Activated CD4-positive, alpha-beta memory T cell treated with anti-CD3 and anti-CD28 coated beads, Interleukin-2, amount 10 ng/mL, durations not matched to agents 7 days and 5 days (primary cell): ENCODE results near the gene HS3ST3A1. TPM values are rescaled to one million over a fixed set of nuclear protein-coding genes. Genes with fewer than 3 reads are reported as not detected.

Experiments
- CTCF ChIA-PET: fragments of 350-600 bp; sonication (Branson Sonifier 250); formaldehyde crosslinking; loops from one replicate; lab custom pipeline; 2021; ENCODE audit warnings: antibody characterized with exemption, inconsistent platforms; lab: Charles Lee
- POLR2A ChIA-PET: fragments of 350-600 bp; sonication (Branson Sonifier 250); formaldehyde crosslinking; loops from one replicate; lab custom pipeline; 2021; ENCODE audit warnings: antibody characterized with exemption; lab: Charles Lee
- DNase-seq: peaks from one replicate; pipeline ENCODE4 v3.0.0-alpha.2; 2020
- H3K27ac Mint-ChIP-seq: one replicate; pipeline ENCODE4 v1.8.0; 2021; ENCODE audit warnings: mild to moderate bottlenecking, mixed read lengths
- H3K27me3 Mint-ChIP-seq: one replicate; pipeline ENCODE4 v1.8.0; 2021; ENCODE audit warnings: mixed read lengths
- H3K36me3 Mint-ChIP-seq: one replicate; pipeline ENCODE4 v1.8.0; 2021; ENCODE audit warnings: low read depth, mixed read lengths
- H3K4me1 Mint-ChIP-seq: one replicate; pipeline ENCODE4 v1.8.0; 2021; ENCODE audit warnings: mixed read lengths
- H3K4me3 Mint-ChIP-seq: one replicate; pipeline ENCODE4 v1.8.0; 2021; ENCODE audit warnings: mild to moderate bottlenecking, mixed read lengths
- H3K9me3 Mint-ChIP-seq: one replicate; pipeline ENCODE4 v1.8.0; 2021; ENCODE audit warnings: mixed read lengths
- total RNA-seq, 2 experiments: library from RNA; stranded (reverse); gene quantifications; one replicate each; pipeline ENCODE4 v1.2.3, GENCODE V29; 2021

The HS3ST3A1 gene
- total RNA-seq, 2 experiments from 2014 or later = 2.5 to 2.8 TPM

DNA sequence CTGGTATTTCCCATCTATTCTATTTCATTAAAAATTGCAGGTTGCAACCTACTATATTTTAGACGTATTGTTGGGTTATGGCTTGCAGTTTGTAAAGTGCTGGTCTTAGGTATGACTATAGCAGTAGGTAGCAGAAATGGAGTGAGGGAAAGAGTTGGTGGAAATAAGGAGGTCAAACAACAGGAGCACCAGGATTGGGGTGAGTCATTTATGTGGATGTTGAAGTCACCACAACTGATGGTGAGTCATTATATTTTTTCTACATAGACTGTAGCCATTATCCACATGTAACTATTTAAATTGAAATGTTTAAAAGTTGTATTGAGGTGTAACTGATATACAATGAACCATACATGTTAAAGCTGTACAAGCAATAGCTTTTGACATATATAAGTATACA is 25.0 kb upstream of the HS3ST3A1 start:
- no peak for DNase-seq
- Mint-ChIP-seq H3K27ac (no peak overlapping the region), H3K4me1 (no peaks in the 10 kb centered on the region), H3K9me3 (no peaks in the 10 kb centered on the region), H3K36me3 (no peaks in the 10 kb centered on the region), H3K4me3 (no peak overlapping the region), H3K27me3 (peaks cover 11% of the 10 kb centered on the region)
- ChIA-PET CTCF (no interaction called here), POLR2A (no interaction called here)

DNA sequence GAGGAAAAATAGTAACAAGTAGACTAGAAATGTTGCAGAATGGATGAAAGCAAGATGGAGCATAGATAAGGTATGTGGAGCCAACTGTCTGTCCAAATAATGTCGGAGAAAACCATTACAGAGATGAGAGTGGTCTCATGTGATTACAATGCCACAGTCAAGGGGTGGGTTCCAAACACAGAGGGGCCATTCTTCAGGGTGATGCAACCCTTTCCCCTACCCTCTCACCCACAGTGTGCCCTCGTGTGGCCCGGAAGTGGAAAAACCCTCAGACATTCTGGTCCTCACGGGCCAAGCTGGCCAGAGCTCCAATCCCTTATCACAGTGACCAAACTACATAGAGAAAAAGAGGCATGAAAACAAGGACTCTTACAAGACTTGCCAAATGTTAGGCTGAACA is 17.7 kb upstream of the HS3ST3A1 start:
- Mint-ChIP-seq H3K4me3 (no peak overlapping the region), H3K27ac (no peak overlapping the region), H3K4me1 (no peaks in the 10 kb centered on the region), H3K9me3 (peaks cover 6% of the 10 kb centered on the region), H3K36me3 (no peaks in the 10 kb centered on the region), H3K27me3 (peaks cover 27% of the 10 kb centered on the region)
- ChIA-PET CTCF (no interaction called here), POLR2A (no interaction called here)
- no peak for DNase-seq

DNA sequence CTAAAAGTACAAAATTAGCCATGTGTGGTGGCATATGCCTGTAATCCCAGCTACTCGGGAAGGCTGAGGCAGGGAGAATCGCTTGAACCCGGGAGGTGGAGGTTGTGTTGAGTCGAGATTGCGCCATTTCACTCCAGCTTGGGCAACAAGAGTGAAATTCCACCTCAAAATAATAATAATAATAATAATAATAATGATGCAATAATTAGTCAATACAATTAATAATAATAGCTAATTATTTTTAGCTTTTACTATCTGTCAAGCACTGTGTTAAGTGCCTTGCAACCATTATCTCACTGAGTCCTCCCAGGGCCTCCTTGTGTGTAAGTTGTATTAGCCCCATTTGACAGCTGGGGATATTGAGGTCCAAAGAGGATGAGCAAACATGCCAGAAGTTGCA is 14.3 kb upstream of the HS3ST3A1 start:
- DNase-seq = no peak
- ChIA-PET CTCF (no interaction called here), POLR2A (no interaction called here)
- peaks cover 9% of the 10 kb centered on the region for H3K9me3 Mint-ChIP-seq
- no peak overlapping the region for H3K27ac Mint-ChIP-seq
- H3K36me3 Mint-ChIP-seq = no peaks in the 10 kb centered on the region
- H3K4me3 Mint-ChIP-seq = no peak overlapping the region
- peaks cover 16% of the 10 kb centered on the region for H3K27me3 Mint-ChIP-seq
- H3K4me1 Mint-ChIP-seq = no peaks in the 10 kb centered on the region

DNA sequence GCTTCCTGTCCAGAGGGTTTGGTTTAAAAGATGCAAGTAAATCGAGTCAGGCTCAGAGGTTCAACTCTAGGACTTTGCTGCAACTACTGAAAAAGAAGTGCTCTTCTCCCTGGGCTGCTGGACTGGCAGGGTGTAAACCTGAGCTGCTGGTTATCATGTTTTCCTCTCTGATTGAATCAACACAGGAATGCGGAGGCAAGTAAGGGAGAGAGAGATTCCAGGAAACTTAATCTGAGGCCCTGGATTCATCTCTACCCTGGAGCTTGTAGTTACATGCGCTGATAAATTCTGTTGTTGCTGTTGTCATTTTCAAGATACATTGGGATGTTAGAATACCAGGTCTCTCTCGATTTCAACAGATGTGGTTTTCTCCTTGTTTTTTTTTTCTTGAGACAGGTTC is 8.2 kb upstream of the HS3ST3A1 start:
- Mint-ChIP-seq H3K9me3 (peaks cover 7% of the 10 kb centered on the region), H3K27me3 (peaks cover 13% of the 10 kb centered on the region), H3K4me3 (no peak overlapping the region), H3K36me3 (no peaks in the 10 kb centered on the region), H3K27ac (no peak overlapping the region), H3K4me1 (no peaks in the 10 kb centered on the region)
- DNase-seq = no peak
- ChIA-PET POLR2A (interaction anchor here (0.6 kb wide), 1 partner anchor 15 kb away, joined by 3 read pairs; no protein-coding TSS in a partner anchor), CTCF (no interaction called here)

DNA sequence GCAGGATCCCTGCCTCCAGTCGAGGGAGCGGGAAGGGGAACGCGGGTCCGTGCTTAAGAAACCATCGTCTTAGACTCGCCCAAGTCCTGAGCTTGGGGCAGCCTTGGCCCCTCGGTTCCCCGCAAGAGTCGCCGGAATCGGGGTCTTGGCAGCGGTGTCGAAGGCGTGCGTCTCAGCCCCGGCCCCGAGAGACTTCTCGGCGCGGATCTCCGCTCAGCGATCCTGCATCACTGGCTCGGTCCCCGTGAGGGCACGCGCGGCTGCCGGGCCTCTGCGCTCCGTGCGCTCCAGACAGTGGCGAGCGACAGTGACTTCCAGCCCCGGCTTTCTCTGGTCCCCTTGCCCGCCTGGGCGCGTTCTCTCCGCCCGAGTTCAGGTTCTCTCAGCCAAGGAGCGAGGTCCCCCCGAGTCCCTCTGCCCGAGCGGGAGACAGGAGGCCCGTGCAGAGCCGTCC is 380 bp downstream of the HS3ST3A1 start:
- H3K9me3 Mint-ChIP-seq = no peaks in the 10 kb centered on the region
- peak overlapping the region; percentile 29 for H3K4me3 Mint-ChIP-seq
- ChIA-PET POLR2A (no interaction called here), CTCF (no interaction called here)
- DNase-seq = no peak
- H3K27ac Mint-ChIP-seq = no peak overlapping the region
- peaks cover 12% of the 10 kb centered on the region for H3K4me1 Mint-ChIP-seq
- no peaks in the 10 kb centered on the region for H3K36me3 Mint-ChIP-seq
- peaks cover 63% of the 10 kb centered on the region for H3K27me3 Mint-ChIP-seq

DNA sequence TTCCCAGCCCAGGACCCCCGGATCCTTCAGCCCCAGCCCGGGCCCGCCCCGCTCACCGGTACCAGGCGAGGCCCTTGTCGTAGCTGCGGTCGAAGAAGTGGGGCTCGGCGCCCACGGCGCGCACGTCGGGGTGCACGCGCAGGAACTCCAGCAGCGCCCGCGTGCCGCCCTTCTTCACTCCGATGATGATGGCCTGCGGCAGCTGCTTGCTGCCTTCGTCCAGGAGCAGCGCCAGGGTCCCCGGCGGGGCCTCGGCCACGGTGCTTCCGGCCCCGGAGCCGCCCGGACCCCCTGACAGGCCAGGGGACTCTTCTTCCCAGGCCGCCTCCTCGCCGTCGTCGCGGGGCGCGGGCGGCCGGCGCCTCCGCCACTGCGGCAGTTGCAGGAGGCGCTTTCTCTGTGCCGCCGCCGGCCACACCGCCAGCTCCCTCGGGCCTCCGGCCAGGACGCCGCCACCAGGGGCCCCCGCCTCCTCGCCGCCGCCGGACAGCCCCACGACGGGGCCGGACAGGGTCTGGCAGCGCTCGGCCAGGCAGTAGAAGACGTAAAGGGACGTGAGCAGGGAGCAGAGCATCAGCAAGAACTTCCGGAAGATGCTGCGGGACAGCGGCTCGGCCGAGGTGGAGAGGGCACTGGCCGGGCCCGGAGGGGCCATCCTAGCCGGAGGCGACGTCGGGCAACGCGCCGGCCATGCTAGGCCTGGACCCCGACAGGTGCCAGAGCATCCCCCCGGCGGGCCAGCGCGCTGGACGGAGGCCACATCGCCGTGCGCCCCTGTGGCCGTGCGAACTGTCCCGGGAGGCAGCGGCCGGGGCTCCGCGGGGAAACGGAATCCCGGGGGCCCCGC is 1.0 kb downstream of the HS3ST3A1 start:
- H3K9me3 Mint-ChIP-seq = no peaks in the 10 kb centered on the region
- DNase-seq = no peak
- H3K36me3 Mint-ChIP-seq = no peaks in the 10 kb centered on the region
- H3K4me3 Mint-ChIP-seq = no peak overlapping the region
- peaks cover 64% of the 10 kb centered on the region for H3K27me3 Mint-ChIP-seq
- H3K27ac Mint-ChIP-seq = no peak overlapping the region
- CTCF ChIA-PET = no interaction called here
- POLR2A ChIA-PET = interaction anchor here (1.2 kb wide), 1 partner anchor 701 kb away, joined by 3 read pairs; no protein-coding TSS in a partner anchor
- peaks cover 12% of the 10 kb centered on the region for H3K4me1 Mint-ChIP-seq

DNA sequence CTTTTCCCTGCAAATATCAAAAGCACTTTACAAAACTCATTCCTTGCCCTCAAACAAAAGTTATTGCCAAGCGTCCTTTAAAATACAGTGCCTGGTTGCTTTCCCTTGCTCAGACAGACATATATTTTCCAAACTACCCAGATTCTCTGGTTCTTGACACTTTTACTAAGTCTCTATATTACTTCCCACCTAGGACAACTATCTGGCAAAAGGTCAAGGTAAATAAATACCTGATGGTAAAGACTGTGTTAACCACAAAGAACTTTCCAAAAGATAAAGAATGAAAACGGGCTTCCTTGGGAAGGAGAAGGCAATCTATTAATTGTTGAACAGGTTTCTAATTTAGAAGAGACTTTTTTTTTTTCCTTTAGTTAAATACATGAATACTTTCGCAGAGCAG is 1.9 kb downstream of the HS3ST3A1 start:
- DNase-seq = no peak
- ChIA-PET POLR2A (interaction anchor here (1.2 kb wide), 1 partner anchor 702 kb away, joined by 3 read pairs; no protein-coding TSS in a partner anchor), CTCF (no interaction called here)
- peak overlapping the region; percentile 22 for H3K4me3 Mint-ChIP-seq
- no peak overlapping the region for H3K27ac Mint-ChIP-seq
- H3K4me1 Mint-ChIP-seq = peaks cover 13% of the 10 kb centered on the region
- H3K27me3 Mint-ChIP-seq = peaks cover 66% of the 10 kb centered on the region
- H3K9me3 Mint-ChIP-seq = no peaks in the 10 kb centered on the region
- no peaks in the 10 kb centered on the region for H3K36me3 Mint-ChIP-seq

DNA sequence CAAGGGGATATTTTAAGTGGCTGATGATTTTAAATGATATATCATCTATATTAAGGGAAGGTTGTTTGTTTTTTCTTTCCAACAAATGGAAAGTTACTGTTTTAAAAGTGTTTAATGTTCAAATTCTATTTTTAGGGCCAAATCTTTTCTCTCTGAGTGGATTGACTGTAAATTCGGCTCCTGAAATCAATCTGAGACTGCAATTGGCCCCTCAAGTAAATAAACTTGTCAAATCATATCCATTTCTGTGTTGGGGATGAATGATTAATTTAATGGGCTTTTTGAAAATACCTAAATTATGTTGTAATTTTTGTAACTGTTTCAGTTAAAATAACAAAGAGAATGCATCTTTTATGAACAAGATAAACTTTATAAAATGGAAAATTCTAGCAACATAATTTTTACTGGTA is 2.6 kb downstream of the HS3ST3A1 start:
- DNase-seq = no peak
- Mint-ChIP-seq H3K9me3 (no peaks in the 10 kb centered on the region), H3K36me3 (no peaks in the 10 kb centered on the region), H3K4me3 (no peak overlapping the region), H3K27ac (no peak overlapping the region), H3K4me1 (peaks cover 13% of the 10 kb centered on the region), H3K27me3 (peaks cover 62% of the 10 kb centered on the region)
- POLR2A ChIA-PET = interaction anchor here (1.2 kb wide), 1 partner anchor 702 kb away, joined by 3 read pairs; no protein-coding TSS in a partner anchor
- CTCF ChIA-PET = interaction anchor here (5.4 kb wide), 1 partner anchor 703 kb away, joined by 54 read pairs; the partner anchor contains the start of gene HS3ST3B1

DNA sequence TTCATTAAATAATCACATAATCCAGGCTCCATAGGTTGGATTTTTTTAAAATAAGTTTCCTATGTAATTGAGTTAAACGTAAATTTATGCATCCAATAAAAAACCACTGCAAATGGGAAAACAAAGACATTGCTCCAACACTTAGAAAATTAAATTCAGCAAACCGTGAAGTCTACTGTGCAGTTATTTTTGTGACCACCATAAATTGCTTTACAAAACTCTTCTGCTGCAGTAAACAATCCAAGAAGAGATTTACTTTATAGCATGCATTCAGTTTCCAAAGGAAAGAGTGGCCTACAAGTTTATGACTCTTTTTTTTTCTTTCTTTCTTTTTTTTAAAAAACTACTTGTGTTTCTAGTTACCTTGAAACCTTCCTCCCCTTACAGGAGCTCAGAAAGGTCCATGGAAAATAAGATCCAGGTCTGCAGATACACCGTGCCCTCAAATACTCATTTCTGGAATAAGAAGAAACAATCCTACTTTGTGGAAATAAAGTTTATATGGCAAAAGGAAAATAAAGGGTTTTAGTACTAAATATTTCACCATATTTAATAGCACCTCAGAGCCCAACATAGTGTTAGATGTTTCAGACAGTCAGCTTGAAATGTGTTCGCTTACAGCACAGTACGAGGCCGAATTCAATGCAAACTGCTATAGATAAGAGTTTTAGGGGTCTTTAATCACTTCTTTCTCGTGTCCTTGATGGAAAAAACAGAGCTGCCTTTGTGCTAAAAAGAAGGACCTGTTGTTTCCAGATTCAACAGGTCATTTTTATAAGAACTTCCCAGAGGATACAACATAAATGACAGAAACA is 3.2 kb downstream of the HS3ST3A1 start:
- Mint-ChIP-seq H3K27me3 (peaks cover 57% of the 10 kb centered on the region), H3K36me3 (no peaks in the 10 kb centered on the region), H3K4me1 (peaks cover 13% of the 10 kb centered on the region), H3K4me3 (no peak overlapping the region), H3K9me3 (no peaks in the 10 kb centered on the region), H3K27ac (no peak overlapping the region)
- ChIA-PET CTCF (interaction anchor here (5.4 kb wide), 1 partner anchor 704 kb away, joined by 54 read pairs; the partner anchor contains the start of gene HS3ST3B1), POLR2A (interaction anchor here (2.2 kb wide), 1 partner anchor 703 kb away, joined by 11 read pairs; the partner anchor contains the start of gene HS3ST3B1)
- no peak for DNase-seq

DNA sequence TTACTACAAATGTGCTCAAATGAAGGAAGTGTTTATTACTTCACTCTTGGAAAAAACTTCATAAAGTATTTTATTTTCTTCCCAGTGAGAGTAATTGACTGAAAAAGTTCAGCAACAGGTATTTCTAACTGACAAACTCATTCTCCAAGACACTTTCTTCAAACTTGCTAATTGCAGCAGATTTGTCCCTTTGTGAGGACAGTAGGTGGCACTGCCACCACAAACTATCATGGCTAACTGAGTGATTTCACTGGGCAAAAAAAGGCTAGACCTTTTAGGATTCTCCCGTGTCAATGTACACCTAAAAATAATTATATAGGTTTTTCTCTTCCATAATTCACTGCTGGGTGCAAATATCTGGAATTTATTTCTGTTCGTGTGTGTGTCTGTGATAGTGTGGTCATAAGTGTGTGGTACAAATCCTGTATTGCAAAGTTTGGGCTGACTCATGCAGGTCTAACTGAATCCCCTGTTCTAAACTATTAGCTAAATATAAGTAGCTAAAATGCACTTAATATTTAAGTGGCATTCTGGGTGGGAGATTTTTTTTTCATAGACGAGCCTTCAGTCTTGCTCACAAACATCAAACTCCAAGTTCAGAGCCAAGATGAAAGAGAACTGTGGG is 3.9 kb downstream of the HS3ST3A1 start:
- H3K27me3 Mint-ChIP-seq = peaks cover 50% of the 10 kb centered on the region
- H3K4me1 Mint-ChIP-seq = peaks cover 13% of the 10 kb centered on the region
- H3K9me3 Mint-ChIP-seq = no peaks in the 10 kb centered on the region
- H3K27ac Mint-ChIP-seq = no peak overlapping the region
- CTCF ChIA-PET = interaction anchor here (0.9 to 5.4 kb wide), 4 partner anchors 208 to 1328 kb away, joined by 3 to 54 read pairs (median 4); partner anchors contain the start of gene HS3ST3B1
- H3K36me3 Mint-ChIP-seq = no peaks in the 10 kb centered on the region
- POLR2A ChIA-PET = interaction anchor here (2.2 kb wide), 1 partner anchor 703 kb away, joined by 11 read pairs; the partner anchor contains the start of gene HS3ST3B1
- no peak overlapping the region for H3K4me3 Mint-ChIP-seq
- peak; percentile 55 for DNase-seq

DNA sequence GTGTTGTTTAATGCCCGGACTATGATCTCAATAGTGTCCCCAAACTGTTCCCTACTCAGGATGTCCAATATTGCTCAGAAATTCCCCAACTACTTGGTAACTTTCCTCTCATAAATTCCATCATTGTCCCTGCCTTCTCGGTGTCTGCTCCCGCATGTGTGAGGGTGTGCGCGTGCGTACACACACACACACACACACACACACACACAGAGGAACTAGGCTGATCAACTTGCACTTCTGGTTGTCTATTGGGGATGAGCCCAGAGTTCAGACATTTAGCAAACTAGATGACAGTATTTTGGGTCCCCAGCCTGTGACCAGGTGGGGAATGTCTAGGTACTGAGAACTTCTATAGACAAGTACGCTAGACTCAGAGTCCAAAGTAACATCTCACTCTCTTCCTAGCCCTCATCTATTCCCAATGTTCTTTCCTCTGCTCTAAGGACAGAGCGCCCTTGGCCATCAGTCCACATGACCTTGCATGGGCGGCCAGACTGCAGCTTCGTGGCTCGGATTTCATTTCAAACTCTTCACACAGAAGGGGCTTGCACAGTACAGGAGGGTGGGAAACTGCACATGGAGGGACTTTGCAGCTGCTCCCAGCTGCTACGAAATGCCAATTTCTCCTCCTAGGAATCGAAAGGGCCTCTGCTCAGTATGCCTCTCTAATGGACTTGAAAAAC is 5.3 kb downstream of the HS3ST3A1 start:
- DNase-seq = no peak
- Mint-ChIP-seq H3K27ac (no peak overlapping the region), H3K9me3 (no peaks in the 10 kb centered on the region), H3K36me3 (no peaks in the 10 kb centered on the region), H3K27me3 (peaks cover 39% of the 10 kb centered on the region), H3K4me1 (peaks cover 4% of the 10 kb centered on the region), H3K4me3 (no peak overlapping the region)
- ChIA-PET CTCF (interaction anchor here (0.6 to 5.4 kb wide), 5 partner anchors 10 to 1330 kb away, joined by 3 to 54 read pairs (median 4); partner anchors contain the start of gene HS3ST3B1), POLR2A (interaction anchor here (0.8 to 2.2 kb wide), 2 partner anchors 705 to 1330 kb away, joined by 3 to 11 read pairs; partner anchors contain the start of gene HS3ST3B1)

DNA sequence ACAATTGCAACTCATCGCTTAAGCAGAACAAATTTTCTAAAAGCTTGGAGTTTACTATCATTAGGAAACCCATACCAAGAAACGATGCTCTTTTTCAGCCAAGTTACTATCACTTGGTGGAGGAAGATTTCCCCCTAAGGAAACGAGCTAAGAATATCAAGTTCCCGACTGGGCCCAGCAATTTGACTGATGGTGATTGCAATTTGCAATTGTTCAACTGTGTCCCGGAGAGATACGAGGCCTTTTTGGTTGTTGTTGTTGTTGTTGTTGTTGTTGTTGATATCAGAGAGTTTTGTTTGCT is 6.2 kb downstream of the HS3ST3A1 start:
- Mint-ChIP-seq H3K4me3 (no peak overlapping the region), H3K4me1 (peaks cover 4% of the 10 kb centered on the region), H3K9me3 (no peaks in the 10 kb centered on the region), H3K27me3 (peaks cover 37% of the 10 kb centered on the region), H3K27ac (no peak overlapping the region), H3K36me3 (no peaks in the 10 kb centered on the region)
- ChIA-PET CTCF (interaction anchor here (5.4 kb wide), 1 partner anchor 707 kb away, joined by 54 read pairs; the partner anchor contains the start of gene HS3ST3B1), POLR2A (interaction anchor here (0.8 kb wide), 1 partner anchor 1331 kb away, joined by 3 read pairs; no protein-coding TSS in a partner anchor)
- DNase-seq = no peak
